Pancreas (tissue), 10 donors: Measurements from ENCODE around the gene AP3S1. TPM values are rescaled to one million over a fixed set of nuclear protein-coding genes. Genes with fewer than 3 reads are reported as not detected.
A peak's percentile ranks its signal among the peaks of the same experiment; 100 is the strongest.
"Not testable (repeated sequence)": the region's sequence is repeated elsewhere in the genome, so short reads cannot be mapped to it uniquely, and the experiment has no call there.

ENCODE experiments used
- ATAC-seq, 4 donors: fragments of 200-7000 bp; cut with Tn5 transposase; one replicate each; pipeline versions ENCODE4 v1.8.0 to v1.9.1; 2020; ENCODE audit warnings: mild to moderate bottlenecking in 4 of 4, moderate library complexity in 4 of 4
- DNase-seq, 6 donors: peaks; one replicate each; pipeline ENCODE4 v3.0.0-alpha.2; 2020
- FAIRE-seq: peaks from 2 replicates; lab custom pipeline; 2012; peaks lifted over from hg19 to GRCh38; lab: Jason Lieb, UNC
- H3K27ac ChIP-seq, 4 donors: fragments of 200-600 bp; sonication (generic); 1 replicate in 3 of 4; 2 replicates in 1 of 4; pipeline versions ENCODE4 v1.5.0 to v1.8.0; 2020
- H3K27me3 ChIP-seq, 4 donors: fragments of 200-600 bp; one replicate each; pipeline ENCODE4 v1.8.0; 2021
- H3K36me3 ChIP-seq, 3 donors: fragments of 200-600 bp; sonication (generic) in 1 of 3; one replicate each; pipeline versions ENCODE4 v1.5.0 to v1.8.0; 2020 to 2021
- H3K4me1 ChIP-seq, 3 donors: fragments of 200-600 bp; one replicate each; pipeline ENCODE4 v1.8.0; 2021
- H3K4me3 ChIP-seq, 4 donors: fragments of 200-600 bp; sonication (generic) in 2 of 4; one replicate each; pipeline versions ENCODE4 v1.5.0 to v1.8.0; 2020 to 2021
- H3K9me3 ChIP-seq, 4 donors: fragments of 200-600 bp; one replicate each; pipeline ENCODE4 v1.8.0; 2021
- WGBS, 2 donors: extraction: QIAGEN DNeasy Blood & Tissue Kit; methylation state at CpG; one replicate each; pipeline ENCODE4 v1.1.7; 2013; 5-methylcytosine and 5-hydroxymethylcytosine counted together
- intact Hi-C, 3 donors: fragments of 100-400 bp; cut with DNase I; formaldehyde crosslinking; loops; one replicate each; pipeline versions ENCODE4 v1.11.1 to v1.14.2; 2022
- polyA plus RNA-seq, 2 donors: library from polyadenylated mRNA; stranded (reverse); fragments of 200-250 nt; gene quantifications; one replicate each; pipeline ENCODE4 v1.2.3, GENCODE V29; 2013
- total RNA-seq, 6 donors: library from RNA; stranded (reverse); fragmentation: NEBNext Ultra II Directional in 4 of 6; extraction: Animal tissue kit (Norgen Biotek cat#: 25700) in 4 of 6; gene quantifications; one replicate each; pipeline versions ENCODE4 v1.2.1 to v1.2.4, GENCODE V29; 2021 to 2023
- TF ChIP-seq, protein P1 (sequence below), 4 donors: fragments of 200-600 bp; sonication (generic) in 3 of 4; IDR thresholded peaks; one replicate each; pipeline versions ENCODE4 v1.5.0 to v1.8.0; 2021; ENCODE audit warnings: antibody characterized with exemption in 4 of 4
- donor health status: healthy with polysubstance abuse.
- donor health status: DM: no; HTN: no; CAD: no; lungs with moderate emphysema.
- donor health status: DM: no; HTN: no; CAD: no.
- donor health status: control.
- donor health status: control.
- donor health status: Bipolar disorder and iron deficiency.
- donor health status: DM: yes; HTN: yes; CAD: no.
- donor health status: DM: no; HTN: no; CAD: no.
- donor health status: DM: no; HTN: no; CAD: no.
- donor health status: DM: yes; HTN: yes; CAD: no.

The AP3S1 gene
- total and polyA plus RNA-seq, 8 donors = 26.0 to 58.4 (median 47.9) TPM

DNA sequence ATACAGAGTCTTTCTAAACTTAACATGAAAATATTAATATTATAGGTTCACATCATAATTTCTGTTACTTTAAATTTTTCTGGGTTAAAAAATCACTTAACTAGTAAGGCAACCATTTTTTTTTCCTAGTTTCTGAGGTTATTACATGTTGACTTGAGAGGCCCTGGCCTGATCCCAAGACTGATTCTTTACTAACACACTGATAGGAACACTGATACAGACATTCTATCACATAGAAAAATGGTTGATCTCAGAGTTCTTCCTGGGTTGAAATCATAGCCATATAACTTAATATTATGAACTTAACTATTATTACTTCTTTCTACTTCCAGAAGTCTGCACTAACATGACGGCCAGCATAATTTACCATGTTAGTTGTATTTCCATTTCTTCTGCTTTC is 43.0 kb downstream of the AP3S1 start:
- DNase-seq (no peak), ATAC-seq (no peak), FAIRE-seq (no peak)
- no peak overlapping the region for H3K27ac ChIP-seq
- no peaks in the 10 kb centered on the region for H3K36me3 ChIP-seq
- TF ChIP-seq, protein P1, sequence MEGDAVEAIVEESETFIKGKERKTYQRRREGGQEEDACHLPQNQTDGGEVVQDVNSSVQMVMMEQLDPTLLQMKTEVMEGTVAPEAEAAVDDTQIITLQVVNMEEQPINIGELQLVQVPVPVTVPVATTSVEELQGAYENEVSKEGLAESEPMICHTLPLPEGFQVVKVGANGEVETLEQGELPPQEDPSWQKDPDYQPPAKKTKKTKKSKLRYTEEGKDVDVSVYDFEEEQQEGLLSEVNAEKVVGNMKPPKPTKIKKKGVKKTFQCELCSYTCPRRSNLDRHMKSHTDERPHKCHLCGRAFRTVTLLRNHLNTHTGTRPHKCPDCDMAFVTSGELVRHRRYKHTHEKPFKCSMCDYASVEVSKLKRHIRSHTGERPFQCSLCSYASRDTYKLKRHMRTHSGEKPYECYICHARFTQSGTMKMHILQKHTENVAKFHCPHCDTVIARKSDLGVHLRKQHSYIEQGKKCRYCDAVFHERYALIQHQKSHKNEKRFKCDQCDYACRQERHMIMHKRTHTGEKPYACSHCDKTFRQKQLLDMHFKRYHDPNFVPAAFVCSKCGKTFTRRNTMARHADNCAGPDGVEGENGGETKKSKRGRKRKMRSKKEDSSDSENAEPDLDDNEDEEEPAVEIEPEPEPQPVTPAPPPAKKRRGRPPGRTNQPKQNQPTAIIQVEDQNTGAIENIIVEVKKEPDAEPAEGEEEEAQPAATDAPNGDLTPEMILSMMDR (IDR thresholded peaks at IDR 0.05) = no peak
- no peaks in the 10 kb centered on the region for H3K4me1 ChIP-seq
- no peaks in the 10 kb centered on the region for H3K9me3 ChIP-seq
- 86 to 98% methylated on average over 1 of the region's 1 CpG for WGBS, 2 donors
- no peaks in the 10 kb centered on the region for H3K27me3 ChIP-seq
- intact Hi-C loops = no loop called here
- H3K4me3 ChIP-seq = no peak overlapping the region

DNA sequence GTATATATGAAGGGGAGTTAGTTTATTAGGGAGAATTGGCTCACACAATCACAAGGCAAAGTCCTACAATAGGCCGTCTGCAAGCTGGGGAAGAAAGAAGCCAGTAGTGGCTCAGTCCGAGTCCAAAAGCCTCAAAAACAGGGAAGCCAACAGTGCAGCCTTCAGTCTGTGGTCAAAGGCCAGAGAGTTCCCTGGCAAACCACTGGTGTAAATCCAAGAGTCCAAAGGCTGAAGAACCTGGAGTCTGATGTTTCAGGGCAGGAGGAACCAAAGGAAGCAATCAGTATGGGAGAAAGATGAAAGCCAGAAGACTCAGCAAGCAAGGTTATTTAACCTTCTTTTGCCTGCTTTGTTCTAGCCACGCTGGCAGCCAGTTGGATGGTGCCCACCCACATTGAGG is 43.5 kb downstream of the AP3S1 start:
- H3K27ac ChIP-seq, FAIRE-seq, H3K27me3 ChIP-seq, ATAC-seq, H3K4me1 ChIP-seq, H3K36me3 ChIP-seq, H3K9me3 ChIP-seq, H3K4me3 ChIP-seq, DNase-seq, intact Hi-C loops: not testable (repeated sequence)
- 62% methylated on average over 3 of the region's 3 CpGs for WGBS, 2 donors

DNA sequence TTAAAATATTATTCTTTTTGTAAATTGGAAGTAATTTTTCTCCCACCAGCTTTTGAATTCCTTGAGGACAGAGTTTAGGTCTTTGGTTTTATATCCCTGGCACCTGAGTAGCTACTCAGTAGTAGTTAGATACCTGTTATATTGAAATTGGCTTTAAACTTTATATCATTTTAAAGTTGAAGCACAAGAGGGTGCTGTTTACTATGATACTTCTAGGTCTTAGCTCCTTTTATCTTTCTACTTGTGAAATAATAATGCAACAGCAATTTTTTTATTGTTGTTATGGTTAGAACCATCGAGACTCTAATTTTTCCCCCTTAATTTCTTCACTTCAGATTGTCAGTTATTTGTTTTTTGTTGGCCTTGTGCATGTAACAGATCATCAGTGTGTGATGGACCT is 46.3 kb downstream of the AP3S1 start:
- Histone ChIP-seq H3K4me1 (no peaks in the 10 kb centered on the region), H3K27me3 (no peaks in the 10 kb centered on the region), H3K27ac (no peak overlapping the region), H3K9me3 (no peaks in the 10 kb centered on the region), H3K4me3 (no peak overlapping the region), H3K36me3 (no peaks in the 10 kb centered on the region)
- TF ChIP-seq, protein P1 (IDR thresholded peaks at IDR 0.05) = no peak
- WGBS, 2 donors = 51 to 59% methylated on average over 1 of the region's 1 CpG
- no peak for DNase-seq
- ATAC-seq = peak in 3 of 4 donors; percentile 11 to 50 (median 48)
- intact Hi-C loops = no loop called here
- FAIRE-seq = peak; percentile 23

DNA sequence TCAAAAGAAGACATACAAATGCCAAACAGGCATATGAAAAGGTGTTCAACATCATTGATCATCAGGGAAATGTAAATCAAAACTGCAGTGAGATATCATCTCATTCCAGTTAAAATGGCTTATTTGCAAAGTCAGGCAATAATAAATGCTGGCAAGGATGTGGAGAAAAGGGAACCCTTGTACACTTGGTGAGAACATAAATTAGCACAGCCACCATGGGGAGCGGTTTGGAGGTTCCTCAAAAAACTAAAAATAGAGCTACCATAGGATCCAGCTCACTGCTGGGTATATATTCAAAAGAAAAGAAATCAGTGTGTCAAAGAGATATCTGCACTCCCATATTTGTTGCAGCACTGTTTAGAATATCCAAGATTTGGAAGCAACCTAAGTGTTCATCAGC is 50.3 kb downstream of the AP3S1 start:
- FAIRE-seq (no peak), ATAC-seq (no peak), DNase-seq (no peak)
- Histone ChIP-seq H3K4me1 (no peaks in the 10 kb centered on the region), H3K27me3 (no peaks in the 10 kb centered on the region), H3K27ac (no peak overlapping the region), H3K9me3 (no peaks in the 10 kb centered on the region), H3K36me3 (no peaks in the 10 kb centered on the region), H3K4me3 (no peak overlapping the region)
- WGBS, 2 donors = 96 to 97% methylated on average over 1 of the region's 1 CpG
- intact Hi-C loops = no loop called here
- TF ChIP-seq, protein P1 (IDR thresholded peaks at IDR 0.05) = no peak

DNA sequence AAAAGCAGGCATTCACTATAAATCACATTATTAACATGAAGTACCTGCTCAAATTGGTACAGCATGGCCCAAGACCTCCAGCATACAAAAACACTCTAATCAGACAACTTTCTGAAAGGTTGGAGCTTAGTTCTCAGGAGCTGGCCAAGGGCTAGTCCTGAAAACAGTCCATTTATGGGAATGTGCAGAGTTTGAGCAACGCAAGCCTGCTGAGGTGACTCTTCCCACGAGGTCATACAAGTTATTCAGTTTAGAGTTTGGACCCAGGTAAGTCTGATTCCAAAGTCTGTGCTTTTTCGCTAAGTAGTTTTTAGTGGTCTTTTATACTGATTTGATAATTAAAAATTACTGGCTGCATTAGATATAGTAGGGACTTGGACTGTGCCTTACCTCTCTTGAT is 52.6 kb downstream of the AP3S1 start:
- DNase-seq (no peak), FAIRE-seq (no peak), ATAC-seq (no peak)
- H3K27me3 ChIP-seq = no peaks in the 10 kb centered on the region
- H3K4me1 ChIP-seq = no peaks in the 10 kb centered on the region
- no peak overlapping the region for H3K4me3 ChIP-seq
- no peak overlapping the region for H3K27ac ChIP-seq
- TF ChIP-seq, protein P1 (IDR thresholded peaks at IDR 0.05) = no peak
- intact Hi-C loops = no loop called here
- no peaks in the 10 kb centered on the region for H3K36me3 ChIP-seq
- H3K9me3 ChIP-seq = no peaks in the 10 kb centered on the region
- WGBS, 2 donors = 93 to 96% methylated on average over 3 of the region's 3 CpGs
